ENCODE data around the gene HPD. TPM values are rescaled to one million over a fixed set of nuclear protein-coding genes. Genes with fewer than 3 reads are reported as not detected.
"Not testable (repeated sequence)": the region's sequence is repeated elsewhere in the genome, so short reads cannot be mapped to it uniquely, and the experiment has no call there.

Gene HPD
- total RNA-seq, 1 experiment from 2014 or later = 0.51 TPM

DNA sequence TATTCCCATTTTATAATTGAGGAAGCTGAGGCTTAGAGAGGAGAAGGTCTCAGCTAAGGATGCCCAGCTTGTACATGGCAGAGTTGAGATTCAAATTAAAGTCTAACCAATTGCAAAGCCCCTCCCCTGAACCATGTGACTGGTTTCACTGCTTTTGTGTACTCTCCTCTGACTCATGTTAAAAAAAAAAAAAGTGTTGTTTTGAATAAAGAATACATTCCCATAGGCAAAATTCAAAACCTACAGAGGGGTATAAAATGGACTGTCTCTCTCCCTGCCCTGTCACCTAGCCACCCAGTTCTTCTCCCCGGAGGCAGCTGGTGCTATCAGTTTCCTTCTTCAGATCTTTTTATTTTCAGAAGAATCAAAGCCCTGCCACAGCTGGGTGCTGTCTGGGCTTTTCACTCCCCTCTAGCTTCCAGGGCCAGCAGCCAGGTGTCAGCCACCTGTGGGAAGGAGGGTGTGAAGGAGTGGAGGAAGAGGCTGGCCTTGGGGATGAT lies 35.4 kb upstream of the HPD start:
- BruUV-seq (replicated peaks) = no TSS peak
- ATAC-seq (peak; percentile 55), DNase-seq (ENCODE audit: low read depth, low spot score) (no peak)
- in situ Hi-C loops (cut with HindIII; ENCODE audit: low pct_unique_long_range_greater_than_20kb, low sequenced_read_pairs) (no loop called here), intact Hi-C loops (cut with micrococcal nuclease; ENCODE audit: unreplicated experiment) (no loop called here)
- ChIA-PET POLR2A (no interaction called here), CTCF (interaction anchor here (1.2 to 1.4 kb wide), 3 partner anchors 82 to 128 kb away, joined by 3 to 4 read pairs (median 3); no protein-coding TSS in a partner anchor)
- H3K4me1 ChIP-seq (ENCODE audit: control insufficient read depth, insufficient read depth, low read length) = peaks cover 15% of the 10 kb centered on the region
- TF ChIP-seq, protein P1, sequence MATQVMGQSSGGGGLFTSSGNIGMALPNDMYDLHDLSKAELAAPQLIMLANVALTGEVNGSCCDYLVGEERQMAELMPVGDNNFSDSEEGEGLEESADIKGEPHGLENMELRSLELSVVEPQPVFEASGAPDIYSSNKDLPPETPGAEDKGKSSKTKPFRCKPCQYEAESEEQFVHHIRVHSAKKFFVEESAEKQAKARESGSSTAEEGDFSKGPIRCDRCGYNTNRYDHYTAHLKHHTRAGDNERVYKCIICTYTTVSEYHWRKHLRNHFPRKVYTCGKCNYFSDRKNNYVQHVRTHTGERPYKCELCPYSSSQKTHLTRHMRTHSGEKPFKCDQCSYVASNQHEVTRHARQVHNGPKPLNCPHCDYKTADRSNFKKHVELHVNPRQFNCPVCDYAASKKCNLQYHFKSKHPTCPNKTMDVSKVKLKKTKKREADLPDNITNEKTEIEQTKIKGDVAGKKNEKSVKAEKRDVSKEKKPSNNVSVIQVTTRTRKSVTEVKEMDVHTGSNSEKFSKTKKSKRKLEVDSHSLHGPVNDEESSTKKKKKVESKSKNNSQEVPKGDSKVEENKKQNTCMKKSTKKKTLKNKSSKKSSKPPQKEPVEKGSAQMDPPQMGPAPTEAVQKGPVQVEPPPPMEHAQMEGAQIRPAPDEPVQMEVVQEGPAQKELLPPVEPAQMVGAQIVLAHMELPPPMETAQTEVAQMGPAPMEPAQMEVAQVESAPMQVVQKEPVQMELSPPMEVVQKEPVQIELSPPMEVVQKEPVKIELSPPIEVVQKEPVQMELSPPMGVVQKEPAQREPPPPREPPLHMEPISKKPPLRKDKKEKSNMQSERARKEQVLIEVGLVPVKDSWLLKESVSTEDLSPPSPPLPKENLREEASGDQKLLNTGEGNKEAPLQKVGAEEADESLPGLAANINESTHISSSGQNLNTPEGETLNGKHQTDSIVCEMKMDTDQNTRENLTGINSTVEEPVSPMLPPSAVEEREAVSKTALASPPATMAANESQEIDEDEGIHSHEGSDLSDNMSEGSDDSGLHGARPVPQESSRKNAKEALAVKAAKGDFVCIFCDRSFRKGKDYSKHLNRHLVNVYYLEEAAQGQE (IDR thresholded peaks at IDR 0.05; ENCODE audit: insufficient read depth in 1 of 2, low read depth in 2 of 2, low read length in 1 of 2) = no peak
- TF ChIP-seq SIN3A (IDR thresholded peaks at IDR 0.05; ENCODE audit: borderline replicate concordance, insufficient read depth, low read depth, low read length) (no peak), POLR2AphosphoS5 (IDR thresholded peaks at IDR 0.05; ENCODE audit: low read depth, low read length) (no peak)
- no peaks in the 10 kb centered on the region for H3K27me3 ChIP-seq (ENCODE audit: control insufficient read depth, insufficient read depth, low read length)
- H3K27ac ChIP-seq (ENCODE audit: low read length) = no peak overlapping the region
- no peaks in the 10 kb centered on the region for H3K36me3 ChIP-seq (ENCODE audit: control insufficient read depth, insufficient read depth, low read length)
- no peaks in the 10 kb centered on the region for H3K9me3 ChIP-seq (ENCODE audit: control insufficient read depth, insufficient read depth, low read depth, low read length)
- no peak overlapping the region for H3K4me3 ChIP-seq (ENCODE audit: low read depth in 2 of 2, low read length in 2 of 2)

DNA sequence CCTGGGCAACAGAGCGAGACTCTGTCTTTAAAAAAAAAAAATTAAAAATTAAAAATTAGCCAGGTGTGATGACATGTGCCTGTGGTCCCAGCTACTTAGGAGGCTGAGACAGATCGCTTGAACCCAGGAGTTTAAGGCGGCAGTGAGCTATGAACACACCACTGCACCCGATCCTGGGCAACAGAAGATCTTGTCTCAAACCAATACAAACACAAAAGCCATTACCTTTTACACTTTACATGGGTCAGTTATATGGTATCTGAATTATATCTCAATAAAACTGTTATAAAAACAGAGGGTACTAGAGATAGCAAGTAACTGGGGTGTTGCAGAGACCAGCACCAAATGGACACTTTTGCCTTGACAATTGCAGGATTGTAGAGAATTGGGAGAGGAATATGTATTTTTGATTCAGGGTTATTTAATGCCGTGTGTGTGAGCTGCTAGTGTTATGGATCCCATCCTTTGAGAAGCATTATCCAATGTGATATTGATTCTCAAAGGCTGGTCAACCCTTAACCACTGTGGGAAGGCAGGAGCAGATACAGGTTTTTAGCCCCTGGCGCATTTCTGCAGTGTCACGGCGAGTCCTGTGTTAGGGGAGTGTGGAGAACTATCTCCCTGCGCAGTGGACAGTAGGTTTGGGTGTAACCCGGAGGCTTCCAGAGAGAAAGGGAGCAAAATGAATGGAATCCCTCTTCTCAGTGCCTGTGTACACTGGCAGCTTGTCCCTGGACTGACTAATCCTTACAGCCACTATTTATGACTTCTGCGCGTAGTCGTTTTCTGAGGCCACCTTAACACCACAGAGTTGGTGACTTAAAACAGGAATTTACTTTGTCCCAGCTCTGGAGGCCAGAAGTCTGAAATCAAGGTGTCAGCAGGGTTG lies 34.3 kb upstream of the HPD start:
- no peak overlapping the region for H3K27ac ChIP-seq (ENCODE audit: low read length)
- no peaks in the 10 kb centered on the region for H3K36me3 ChIP-seq (ENCODE audit: control insufficient read depth, insufficient read depth, low read length)
- POLR2A ChIA-PET = interaction anchor here (0.5 to 0.7 kb wide), 2 partner anchors 17 to 196 kb away, joined by 4 read pairs; no protein-coding TSS in a partner anchor
- TF ChIP-seq, protein P1 (IDR thresholded peaks at IDR 0.05; ENCODE audit: insufficient read depth in 1 of 2, low read depth in 2 of 2, low read length in 1 of 2) = no peak
- TF ChIP-seq POLR2AphosphoS5 (IDR thresholded peaks at IDR 0.05; ENCODE audit: low read depth, low read length) (no peak), SIN3A (IDR thresholded peaks at IDR 0.05; ENCODE audit: borderline replicate concordance, insufficient read depth, low read depth, low read length) (no peak), TCF7L2 (IDR thresholded peaks at IDR 0.05; ENCODE audit: low read depth, low read length) (no peak)
- TF ChIP-seq, protein P2, sequence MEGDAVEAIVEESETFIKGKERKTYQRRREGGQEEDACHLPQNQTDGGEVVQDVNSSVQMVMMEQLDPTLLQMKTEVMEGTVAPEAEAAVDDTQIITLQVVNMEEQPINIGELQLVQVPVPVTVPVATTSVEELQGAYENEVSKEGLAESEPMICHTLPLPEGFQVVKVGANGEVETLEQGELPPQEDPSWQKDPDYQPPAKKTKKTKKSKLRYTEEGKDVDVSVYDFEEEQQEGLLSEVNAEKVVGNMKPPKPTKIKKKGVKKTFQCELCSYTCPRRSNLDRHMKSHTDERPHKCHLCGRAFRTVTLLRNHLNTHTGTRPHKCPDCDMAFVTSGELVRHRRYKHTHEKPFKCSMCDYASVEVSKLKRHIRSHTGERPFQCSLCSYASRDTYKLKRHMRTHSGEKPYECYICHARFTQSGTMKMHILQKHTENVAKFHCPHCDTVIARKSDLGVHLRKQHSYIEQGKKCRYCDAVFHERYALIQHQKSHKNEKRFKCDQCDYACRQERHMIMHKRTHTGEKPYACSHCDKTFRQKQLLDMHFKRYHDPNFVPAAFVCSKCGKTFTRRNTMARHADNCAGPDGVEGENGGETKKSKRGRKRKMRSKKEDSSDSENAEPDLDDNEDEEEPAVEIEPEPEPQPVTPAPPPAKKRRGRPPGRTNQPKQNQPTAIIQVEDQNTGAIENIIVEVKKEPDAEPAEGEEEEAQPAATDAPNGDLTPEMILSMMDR (IDR thresholded peaks at IDR 0.05) = no peak
- DNase-seq (ENCODE audit: low read depth, low spot score) = no peak
- no peak overlapping the region for H3K4me3 ChIP-seq (ENCODE audit: low read depth in 2 of 2, low read length in 2 of 2)
- intact Hi-C loops (cut with micrococcal nuclease; ENCODE audit: unreplicated experiment) (no loop called here), in situ Hi-C loops (cut with HindIII; ENCODE audit: low pct_unique_long_range_greater_than_20kb, low sequenced_read_pairs) (no loop called here)
- no peaks in the 10 kb centered on the region for H3K9me3 ChIP-seq (ENCODE audit: control insufficient read depth, insufficient read depth, low read depth, low read length)
- H3K4me1 ChIP-seq (ENCODE audit: control insufficient read depth, insufficient read depth, low read length) = peaks cover 19% of the 10 kb centered on the region
- no peak for ATAC-seq
- H3K27me3 ChIP-seq (ENCODE audit: control insufficient read depth, insufficient read depth, low read length) = no peaks in the 10 kb centered on the region
- CTCF ChIA-PET = interaction anchor here (1.2 to 1.4 kb wide), 2 partner anchors 81 to 98 kb away, joined by 3 read pairs; no protein-coding TSS in a partner anchor
- BruUV-seq (replicated peaks) = no TSS peak

DNA sequence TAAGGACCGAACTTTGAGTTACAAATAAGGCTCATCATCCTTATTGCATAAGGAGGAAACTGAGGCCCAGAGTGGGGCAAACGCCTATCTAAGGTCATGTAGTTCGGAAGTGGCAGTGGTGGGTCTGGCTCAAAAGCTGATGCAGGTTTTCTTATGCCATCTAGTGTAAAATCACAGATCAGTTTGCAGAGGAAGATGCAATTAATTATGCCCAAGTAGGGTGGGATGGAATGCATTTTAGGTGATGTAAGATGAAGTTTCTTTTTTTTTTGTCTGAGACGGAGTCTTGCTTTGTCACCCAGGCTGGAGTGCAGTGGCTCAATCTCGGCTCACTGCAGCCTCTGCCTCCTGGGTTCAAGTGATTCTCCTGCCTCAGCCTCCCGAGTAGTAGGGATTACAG lies 31.0 kb upstream of the HPD start:
- in situ Hi-C loops (cut with HindIII; ENCODE audit: low pct_unique_long_range_greater_than_20kb, low sequenced_read_pairs); ATAC-seq; H3K27me3 ChIP-seq (ENCODE audit: control insufficient read depth, insufficient read depth, low read length); DNase-seq (ENCODE audit: low read depth, low spot score); H3K9me3 ChIP-seq (ENCODE audit: control insufficient read depth, insufficient read depth, low read depth, low read length); CTCF ChIA-PET; H3K36me3 ChIP-seq (ENCODE audit: control insufficient read depth, insufficient read depth, low read length); BruUV-seq (replicated peaks); POLR2A ChIA-PET: not testable (repeated sequence)
- Histone ChIP-seq H3K4me1 (ENCODE audit: control insufficient read depth, insufficient read depth, low read length) (peaks cover 21% of the 10 kb centered on the region), H3K27ac (ENCODE audit: low read length) (peak overlapping the region; percentile 98), H3K4me3 (ENCODE audit: low read depth in 2 of 2, low read length in 2 of 2) (peak overlapping the region; percentile 86 to 91)
- intact Hi-C loops (cut with micrococcal nuclease; ENCODE audit: unreplicated experiment) = loop anchor here (2.0 kb wide), 1 partner anchor 95 kb away; no protein-coding TSS in a partner anchor

Data from Panc1 (cell line).